Body of pancreas (tissue), 4 donors: ENCODE results near the gene ARPP21.

Experiments
- POLR2A ChIP-seq, 3 donors: fragments of 450-650 bp; IDR thresholded peaks; one replicate each; pipeline ENCODE4 v1.6.1; 2016; ENCODE audit warnings: antibody characterized with exemption in 3 of 3, mild to moderate bottlenecking in 2 of 3
- TF ChIP-seq, protein P1 (sequence below), 7 experiments: fragments of 450-650 bp in 4 of 7; fragments of 200-600 bp in 3 of 7; sonication (generic) in 3 of 7; IDR thresholded peaks; one replicate each; pipeline ENCODE4 v1.5.1; 2016 to 2019; ENCODE audit warnings: antibody characterized with exemption in 7 of 7

GRCh38 chr3:35784169-35784568 is 144.8 kb downstream of the ARPP21 start:
- TF ChIP-seq, protein P1, sequence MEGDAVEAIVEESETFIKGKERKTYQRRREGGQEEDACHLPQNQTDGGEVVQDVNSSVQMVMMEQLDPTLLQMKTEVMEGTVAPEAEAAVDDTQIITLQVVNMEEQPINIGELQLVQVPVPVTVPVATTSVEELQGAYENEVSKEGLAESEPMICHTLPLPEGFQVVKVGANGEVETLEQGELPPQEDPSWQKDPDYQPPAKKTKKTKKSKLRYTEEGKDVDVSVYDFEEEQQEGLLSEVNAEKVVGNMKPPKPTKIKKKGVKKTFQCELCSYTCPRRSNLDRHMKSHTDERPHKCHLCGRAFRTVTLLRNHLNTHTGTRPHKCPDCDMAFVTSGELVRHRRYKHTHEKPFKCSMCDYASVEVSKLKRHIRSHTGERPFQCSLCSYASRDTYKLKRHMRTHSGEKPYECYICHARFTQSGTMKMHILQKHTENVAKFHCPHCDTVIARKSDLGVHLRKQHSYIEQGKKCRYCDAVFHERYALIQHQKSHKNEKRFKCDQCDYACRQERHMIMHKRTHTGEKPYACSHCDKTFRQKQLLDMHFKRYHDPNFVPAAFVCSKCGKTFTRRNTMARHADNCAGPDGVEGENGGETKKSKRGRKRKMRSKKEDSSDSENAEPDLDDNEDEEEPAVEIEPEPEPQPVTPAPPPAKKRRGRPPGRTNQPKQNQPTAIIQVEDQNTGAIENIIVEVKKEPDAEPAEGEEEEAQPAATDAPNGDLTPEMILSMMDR (IDR thresholded peaks at IDR 0.05) = no peak
- no peak for TF ChIP-seq POLR2A (IDR thresholded peaks at IDR 0.05)
